Vagina (tissue), 2 donors: ENCODE results near the gene LST1.

ENCODE experiments used
- CTCF ChIP-seq, 3 experiments: fragments of 450-650 bp in 2 of 3; fragments of 200-600 bp in 1 of 3; sonication (generic) in 1 of 3; IDR thresholded peaks; one replicate each; pipeline ENCODE4 v1.5.1; 2017 to 2019; ENCODE audit warnings: antibody characterized with exemption in 3 of 3, mild to moderate bottlenecking in 2 of 3, moderate library complexity in 2 of 3
- POLR2A ChIP-seq, 2 donors: fragments of 450-650 bp; IDR thresholded peaks; one replicate each; pipeline ENCODE4 v1.6.1; 2017; ENCODE audit warnings: antibody characterized with exemption in 2 of 2, mild to moderate bottlenecking in 2 of 2, moderate library complexity in 2 of 2

- no peak for TF ChIP-seq CTCF (IDR thresholded peaks at IDR 0.05)
- TF ChIP-seq POLR2A (IDR thresholded peaks at IDR 0.05) = no peak
These were observed 45.7 kb downstream of the LST1 start for GRCh38 chr6:31631681-31632278.
